GM12874 (cell line): ENCODE measurements around the gene SH3RF3.

Experiments
- CTCF ChIP-seq: IDR thresholded peaks from 2 replicates; pipeline ENCODE4 v1.5.1; 2011; ENCODE audit warnings: low read depth, mild to moderate bottlenecking, control low read depth, low read length, moderate library complexity; ENCODE audit not compliant: insufficient read depth

The SH3RF3 gene

GRCh38 chr2:109460553-109461324, 331.7 kb downstream of the SH3RF3 start:
- no peak for TF ChIP-seq CTCF

- no peak for TF ChIP-seq CTCF
Observed at GRCh38 chr2:109463236-109463635, 334.2 kb downstream of the SH3RF3 start.

DNA sequence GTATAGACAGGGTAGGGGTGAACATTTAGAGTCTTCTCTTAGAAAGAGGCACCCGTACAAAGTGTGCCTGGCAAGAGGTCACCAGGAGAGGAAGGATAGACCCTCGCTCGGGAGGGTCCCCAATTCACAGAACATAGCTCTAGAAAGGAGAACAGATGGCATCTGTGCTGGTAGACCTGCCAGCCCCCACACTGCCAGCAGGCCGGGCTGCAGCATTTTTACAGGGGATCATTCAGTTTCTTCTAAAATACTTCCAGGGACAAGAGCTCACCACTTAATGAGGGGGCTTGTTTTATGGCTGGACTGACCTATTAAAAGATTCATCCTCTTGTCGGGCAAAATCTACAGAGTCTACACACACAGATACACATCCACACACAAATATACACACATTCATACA, 334.9 kb downstream of the SH3RF3 start:
- TF ChIP-seq CTCF: no peak

GRCh38 chr2:109466674-109467575, 337.9 kb downstream of the SH3RF3 start:
- TF ChIP-seq CTCF: no peak

DNA sequence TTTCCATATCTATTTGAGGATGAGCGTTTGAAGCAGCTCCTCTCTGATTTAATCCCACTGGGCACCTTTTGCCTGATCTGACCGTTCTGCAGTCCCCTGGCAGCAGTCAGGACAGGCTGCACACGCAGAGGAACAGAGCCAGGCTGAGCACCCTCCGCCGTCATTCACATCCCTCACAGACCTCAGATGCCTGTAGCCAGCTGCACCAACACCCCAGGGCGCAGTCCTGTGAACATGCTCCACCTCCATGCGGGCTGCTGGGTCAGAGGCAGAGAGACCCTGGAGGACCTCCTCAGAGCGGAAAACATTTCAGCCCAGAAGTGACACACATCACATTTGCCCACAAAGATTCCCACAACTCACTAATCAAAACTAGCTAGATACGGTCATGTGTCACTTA, 338.7 kb downstream of the SH3RF3 start:
- no peak for TF ChIP-seq CTCF

DNA sequence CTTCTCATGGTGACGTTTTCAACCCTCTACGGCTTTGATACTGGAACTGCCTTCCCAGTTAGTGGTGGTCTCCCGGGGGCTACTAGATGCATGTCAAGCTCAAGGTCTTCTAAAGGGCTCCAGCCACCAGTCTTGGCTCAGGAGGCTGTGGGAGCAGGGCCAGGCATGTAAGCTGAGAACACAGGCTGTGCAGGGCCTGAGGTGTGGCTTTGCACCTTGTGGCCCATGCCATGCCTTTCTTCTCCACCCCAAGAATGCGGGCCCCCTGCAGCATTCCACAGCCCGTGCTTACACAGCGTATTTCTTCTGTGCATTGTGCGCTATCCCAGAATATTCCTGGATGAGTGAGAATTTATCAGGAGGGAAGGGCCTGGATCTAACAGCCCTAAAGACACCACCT, 339.9 kb downstream of the SH3RF3 start:
- TF ChIP-seq CTCF: no peak

GRCh38 chr2:109471658-109472057, 342.7 kb downstream of the SH3RF3 start:
- no peak for TF ChIP-seq CTCF
